ENCODE results near the gene CFLAR. TPM values are rescaled to one million over a fixed set of nuclear protein-coding genes. Genes with fewer than 3 reads are reported as not detected.
A peak's percentile ranks its signal among the peaks of the same experiment; 100 is the strongest.

Gene CFLAR
- total RNA-seq, 1 experiment from 2014 or later: 75.4 TPM

GRCh38 chr2:201156640-201157039 is 40.7 kb downstream of the CFLAR start:
- H3K27me3 ChIP-seq (ENCODE audit: insufficient read depth, low read depth): no peaks in the 10 kb centered on the region
- no TSS peak for BruUV-seq (replicated peaks)

GRCh38 chr2:201157694-201158093 is 41.7 kb downstream of the CFLAR start:
- H3K4me1 ChIP-seq (replicated peaks; ENCODE audit: insufficient read depth): no peaks in the 10 kb centered on the region
- intact Hi-C loops (cut with micrococcal nuclease; ENCODE audit: unreplicated experiment): loop anchor here (1.0 to 10.0 kb wide), 4 partner anchors 39 to 252 kb away; partner anchors contain the start of genes HYCC2 and ORC2
- no peak for TF ChIP-seq EZH2 (IDR thresholded peaks at IDR 0.05; ENCODE audit: low read depth)
- no peak for TF ChIP-seq CTCF (conservative IDR thresholded peaks at IDR 0.05)
- no peak overlapping the region for H2AFZ ChIP-seq
- ChIA-PET POLR2A (ENCODE audit: unreplicated experiment) (interaction anchor here (0.6 kb wide), 1 partner anchor 27 kb away, joined by 4 read pairs; no protein-coding TSS in a partner anchor), CTCF (interaction anchor here (0.5 to 1.4 kb wide), 7 partner anchors 20 to 571 kb away, joined by 3 to 5 read pairs (median 3); no protein-coding TSS in a partner anchor)
- H4K20me1 ChIP-seq (ENCODE audit: insufficient read depth): no peaks in the 10 kb centered on the region
- H3K79me2 ChIP-seq (ENCODE audit: low read depth): 0 out of 2 replicates have a peak, but pooled peaks cover 2% of the 10 kb centered on the region
- no peak overlapping the region for H3K4me3 ChIP-seq
- H3K36me3 ChIP-seq (ENCODE audit: low read depth): peaks cover 13% of the 10 kb centered on the region
- H3K9me3 ChIP-seq (ENCODE audit: insufficient read depth, low read depth): no peaks in the 10 kb centered on the region
- no peaks in the 10 kb centered on the region for H3K9me2 ChIP-seq (ENCODE audit: insufficient read depth)
- no peaks in the 10 kb centered on the region for H3K27me3 ChIP-seq (ENCODE audit: insufficient read depth, low read depth)
- no peak overlapping the region for H3K27ac ChIP-seq
- no TSS peak for BruUV-seq (replicated peaks)
- DNase-seq: no peak
- H3K4me2 ChIP-seq: no peak overlapping the region
- no peaks in the 10 kb centered on the region for H3F3A ChIP-seq (ENCODE audit: insufficient read depth, low read depth)

More at GRCh38 chr2:201156640-201157039, 40.7 kb downstream of the CFLAR start:
- Histone ChIP-seq H3K9me2 (ENCODE audit: insufficient read depth) (no peaks in the 10 kb centered on the region), H3K4me1 (replicated peaks; ENCODE audit: insufficient read depth) (peaks cover 8% of the 10 kb centered on the region), H3F3A (ENCODE audit: insufficient read depth, low read depth) (peaks cover 8% of the 10 kb centered on the region), H2AFZ (no peak overlapping the region), H3K79me2 (ENCODE audit: low read depth) (peaks cover 12% of the 10 kb centered on the region), H3K36me3 (ENCODE audit: low read depth) (peaks cover 17% of the 10 kb centered on the region), H3K4me2 (no peak overlapping the region), H3K9me3 (ENCODE audit: insufficient read depth, low read depth) (no peaks in the 10 kb centered on the region), H3K4me3 (no peak overlapping the region), H4K20me1 (ENCODE audit: insufficient read depth) (no peaks in the 10 kb centered on the region), H3K27ac (no peak overlapping the region)
- DNase-seq: no peak
- POLR2A ChIA-PET (ENCODE audit: unreplicated experiment): no interaction called here
- intact Hi-C loops (cut with micrococcal nuclease; ENCODE audit: unreplicated experiment): loop anchor here (10.0 kb wide), 1 partner anchor 192 kb away; the partner anchor contains the start of gene ORC2
- CTCF ChIA-PET: no interaction called here
- TF ChIP-seq EZH2 (IDR thresholded peaks at IDR 0.05; ENCODE audit: low read depth) (no peak), CTCF (conservative IDR thresholded peaks at IDR 0.05) (no peak)

- intact Hi-C loops (cut with micrococcal nuclease; ENCODE audit: unreplicated experiment): loop anchor here (1.0 to 10.0 kb wide), 4 partner anchors 40 to 253 kb away; partner anchors contain the start of genes HYCC2 and ORC2
- H3K4me3 ChIP-seq: no peak overlapping the region
- ChIA-PET POLR2A (ENCODE audit: unreplicated experiment) (interaction anchor here (0.6 kb wide), 2 partner anchors 27 to 28 kb away, joined by 4 read pairs; no protein-coding TSS in a partner anchor), CTCF (interaction anchor here (0.5 to 1.4 kb wide), 10 partner anchors 19 to 570 kb away, joined by 3 to 6 read pairs (median 4); no protein-coding TSS in a partner anchor)
- H3K79me2 ChIP-seq (ENCODE audit: low read depth): no peaks in the 10 kb centered on the region
- H3K9me2 ChIP-seq (ENCODE audit: insufficient read depth): no peaks in the 10 kb centered on the region
- H3F3A ChIP-seq (ENCODE audit: insufficient read depth, low read depth): no peaks in the 10 kb centered on the region
- no peak overlapping the region for H3K4me2 ChIP-seq
- TF ChIP-seq EZH2 (IDR thresholded peaks at IDR 0.05; ENCODE audit: low read depth) (no peak), CTCF (conservative IDR thresholded peaks at IDR 0.05) (peak; percentile 76)
- no peaks in the 10 kb centered on the region for H3K9me3 ChIP-seq (ENCODE audit: insufficient read depth, low read depth)
- no TSS peak for BruUV-seq (replicated peaks)
- no peaks in the 10 kb centered on the region for H4K20me1 ChIP-seq (ENCODE audit: insufficient read depth)
- peak; percentile 57 to 63 for DNase-seq
- peaks cover 8% of the 10 kb centered on the region; the same call in 1 of the 2 replicates for H3K36me3 ChIP-seq (ENCODE audit: low read depth)
- H3K27ac ChIP-seq: no peak overlapping the region
- H3K27me3 ChIP-seq (ENCODE audit: insufficient read depth, low read depth): no peaks in the 10 kb centered on the region
- no peak overlapping the region for H2AFZ ChIP-seq
- no peaks in the 10 kb centered on the region for H3K4me1 ChIP-seq (replicated peaks; ENCODE audit: insufficient read depth)
Measured at GRCh38 chr2:201158111-201158929, 42.4 kb downstream of the CFLAR start.

Data from PC-9 (cell line).